GM18517 (cell line): Measurements from ENCODE around the gene SKIC2.
"Not testable (repeated sequence)": the region's sequence is repeated elsewhere in the genome, so short reads cannot be mapped to it uniquely, and the experiment has no call there.

Experiments
- ATAC-seq: cut with Tn5 transposase; IDR thresholded peaks from one replicate; pipeline ENCODE4 v1.9.1; 2021; ENCODE audit warnings: mild to moderate bottlenecking, moderate library complexity; ENCODE audit not compliant: unreplicated experiment

The SKIC2 gene

DNA sequence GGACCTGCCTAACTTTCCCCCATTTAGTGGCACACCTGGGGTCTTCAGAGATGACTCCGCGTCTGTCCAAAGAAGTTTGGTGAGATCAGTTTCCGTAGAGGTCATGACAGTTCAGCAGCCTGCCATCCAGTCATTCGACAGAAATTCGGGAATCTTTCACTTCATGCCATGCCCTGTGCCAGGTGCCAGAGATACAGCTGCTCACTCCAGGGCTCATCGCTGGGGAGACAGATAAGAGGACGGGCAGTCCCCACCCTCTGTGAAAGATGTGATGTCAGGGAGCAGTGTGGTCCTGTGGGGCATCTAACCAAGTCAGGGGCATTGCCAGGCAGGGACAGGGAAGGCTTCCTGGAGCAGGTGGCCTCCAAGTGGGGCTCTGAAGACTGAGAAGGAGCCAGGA, 44.3 kb downstream of the SKIC2 start:
- ATAC-seq: not testable (repeated sequence)

GRCh38 chr6:32004393-32004792, 45.4 kb downstream of the SKIC2 start:
- not testable (repeated sequence) for ATAC-seq

- not testable (repeated sequence) for ATAC-seq
These were observed 46.0 kb downstream of the SKIC2 start for GRCh38 chr6:32004864-32005537.

DNA sequence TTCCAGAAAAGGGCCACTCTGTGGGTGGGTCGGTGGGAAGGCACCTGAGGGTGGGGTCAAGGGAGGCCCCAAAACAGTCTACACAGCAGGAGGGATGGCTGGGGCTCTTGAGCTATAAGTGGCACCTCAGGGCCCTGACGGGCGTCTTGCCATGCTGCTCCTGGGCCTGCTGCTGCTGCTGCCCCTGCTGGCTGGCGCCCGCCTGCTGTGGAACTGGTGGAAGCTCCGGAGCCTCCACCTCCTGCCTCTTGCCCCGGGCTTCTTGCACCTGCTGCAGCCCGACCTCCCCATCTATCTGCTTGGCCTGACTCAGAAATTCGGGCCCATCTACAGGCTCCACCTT, 46.5 kb downstream of the SKIC2 start:
- ATAC-seq: not testable (repeated sequence)

GRCh38 chr6:32005991-32006529, 47.1 kb downstream of the SKIC2 start:
- ATAC-seq: not testable (repeated sequence)

DNA sequence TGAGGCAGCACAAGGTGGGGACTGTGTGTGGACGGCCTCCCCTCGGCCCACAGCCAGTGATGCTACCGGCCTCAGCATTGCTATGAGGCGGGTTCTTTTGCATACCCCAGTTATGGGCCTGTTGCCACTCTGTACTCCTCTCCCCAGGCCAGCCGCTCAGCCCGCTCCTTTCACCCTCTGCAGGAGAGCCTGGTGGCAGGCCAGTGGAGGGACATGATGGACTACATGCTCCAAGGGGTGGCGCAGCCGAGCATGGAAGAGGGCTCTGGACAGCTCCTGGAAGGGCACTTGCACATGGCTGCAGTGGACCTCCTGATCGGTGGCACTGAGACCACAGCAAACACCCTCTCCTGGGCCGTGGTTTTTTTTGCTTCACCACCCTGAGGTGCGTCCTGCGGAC, 48.1 kb downstream of the SKIC2 start:
- not testable (repeated sequence) for ATAC-seq

DNA sequence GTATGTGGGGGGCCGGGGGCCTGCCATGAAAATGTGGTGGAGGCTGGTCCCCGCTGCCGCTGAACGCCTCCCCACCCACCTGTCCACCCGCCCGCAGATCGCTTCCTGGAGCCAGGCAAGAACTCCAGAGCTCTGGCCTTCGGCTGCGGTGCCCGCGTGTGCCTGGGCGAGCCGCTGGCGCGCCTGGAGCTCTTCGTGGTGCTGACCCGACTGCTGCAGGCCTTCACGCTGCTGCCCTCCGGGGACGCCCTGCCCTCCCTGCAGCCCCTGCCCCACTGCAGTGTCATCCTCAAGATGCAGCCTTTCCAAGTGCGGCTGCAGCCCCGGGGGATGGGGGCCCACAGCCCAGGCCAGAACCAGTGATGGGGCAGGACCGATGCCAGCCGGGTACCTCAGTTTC, 49.1 kb downstream of the SKIC2 start:
- not testable (repeated sequence) for ATAC-seq

- not testable (repeated sequence) for ATAC-seq
These were observed 49.6 kb downstream of the SKIC2 start for GRCh38 chr6:32008616-32009015.

DNA sequence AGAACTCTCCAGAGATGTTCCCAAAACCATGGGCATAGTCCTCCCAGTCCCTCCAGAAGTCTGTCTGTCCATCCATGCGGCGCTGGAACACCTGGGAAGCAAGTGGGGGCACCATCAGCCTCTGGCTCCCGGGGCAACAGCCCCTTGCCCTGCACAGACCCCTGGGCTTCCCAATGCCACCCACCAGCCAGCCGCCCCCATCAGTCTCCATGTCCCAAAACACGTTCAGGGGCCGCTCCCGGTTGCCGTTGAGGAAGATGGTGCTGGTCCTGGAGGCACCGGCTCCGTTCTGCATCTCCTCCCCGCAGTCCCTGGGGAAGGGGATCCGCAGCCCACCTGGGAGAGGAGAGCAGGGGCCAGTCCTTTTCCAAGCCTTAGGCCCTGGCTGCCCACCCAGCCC, 50.6 kb downstream of the SKIC2 start:
- not testable (repeated sequence) for ATAC-seq

- not testable (repeated sequence) for ATAC-seq
These were observed 52.0 kb downstream of the SKIC2 start for GRCh38 chr6:32010856-32011530.

- ATAC-seq: not testable (repeated sequence)
These were observed 54.1 kb downstream of the SKIC2 start for GRCh38 chr6:32012941-32013617.

- not testable (repeated sequence) for ATAC-seq
These were observed 54.8 kb downstream of the SKIC2 start for GRCh38 chr6:32013738-32014137.

GRCh38 chr6:32014547-32014946, 55.6 kb downstream of the SKIC2 start, which contains the start of gene C4B:
Gene C4B (plus strand): TSS chr6:32014795. CDS start chr6:32014846, 51 bp downstream.
- not testable (repeated sequence) for ATAC-seq
